BLaER1 treated with 17β-estradiol and CSF1 and Interleukin-3, amounts not matched to agents 10 nM and 100 nM (cell line): ENCODE results near the gene AKAP1.
A peak's percentile ranks its signal among the peaks of the same experiment; 100 is the strongest.

Experiments used
- H3K27ac ChIP-seq, 11 experiments: shearing (Covaris generic); formaldehyde crosslinking; 2 replicates each; pipeline ENCODE4 v1.8.1; 2022
- H3K27me3 ChIP-seq, 11 experiments: shearing (Covaris generic); formaldehyde crosslinking; 2 replicates each; pipeline ENCODE4 v1.8.1; 2022
- H3K36me3 ChIP-seq, 11 experiments: shearing (Covaris generic); formaldehyde crosslinking; 2 replicates each; pipeline ENCODE4 v1.8.1; 2022
- H3K4me1 ChIP-seq, 10 experiments: shearing (Covaris generic); formaldehyde crosslinking; 2 replicates each; pipeline ENCODE4 v1.8.1; 2022
- H3K4me2 ChIP-seq, 11 experiments: shearing (Covaris generic); formaldehyde crosslinking; 2 replicates each; pipeline ENCODE4 v1.8.1; 2022
- H3K4me3 ChIP-seq, 10 experiments: shearing (Covaris generic); formaldehyde crosslinking; 2 replicates each; pipeline ENCODE4 v1.8.1; 2022
- H3K9ac ChIP-seq, 11 experiments: shearing (Covaris generic); formaldehyde crosslinking; 2 replicates each; pipeline ENCODE4 v1.8.1; 2022
- H3K9me3 ChIP-seq, 11 experiments: shearing (Covaris generic); formaldehyde crosslinking; replicated peaks in 1 of 11; 2 replicates each; pipeline ENCODE4 v1.8.1; 2022
- H4K20me1 ChIP-seq, 11 experiments: shearing (Covaris generic); formaldehyde crosslinking; 2 replicates each; pipeline ENCODE4 v1.8.1; 2022
- Cebpa-rat ChIP-seq, 11 experiments: shearing (Covaris generic); IDR thresholded peaks; 2 replicates each; pipeline ENCODE4 v1.8.1; 2022

AKAP1 gene

DNA sequence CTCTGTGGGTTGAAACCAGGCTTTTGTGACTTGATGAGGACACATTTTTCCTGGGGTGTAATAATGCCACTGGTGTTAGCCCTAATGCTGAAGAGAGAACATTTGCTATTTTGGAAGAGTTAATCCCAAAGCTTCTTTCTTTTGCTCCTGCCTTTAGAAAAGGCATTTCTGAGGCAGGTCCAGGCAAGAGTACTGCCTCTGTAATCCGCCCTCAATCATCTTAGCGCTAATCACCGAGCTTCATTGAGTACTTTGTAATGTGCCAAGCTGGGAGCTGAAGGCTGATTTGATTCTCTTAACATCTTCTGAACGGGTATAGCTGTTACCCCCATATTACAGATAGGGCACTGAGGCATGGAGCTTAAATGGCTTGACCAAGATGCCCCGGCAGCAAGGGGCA, 60.3 kb downstream of the AKAP1 start:
- TF ChIP-seq Cebpa-rat (IDR thresholded peaks at IDR 0.05), result no peak
- Histone ChIP-seq H3K36me3 (peaks cover 0 to 8% (median 0%) of the 10 kb centered on the region in 11 experiments; a peak in 2 of 22 replicates), H3K4me1 (peaks cover 15 to 76% (median 68%) of the 10 kb centered on the region in 10 experiments), H3K4me2 (peak overlapping the region in 10 of 11 experiments; percentile 42 to 82 (median 68); a peak in 21 of 22 replicates), H3K27me3 (no peaks in the 10 kb centered on the region), H3K27ac (peak overlapping the region in 6 of 11 experiments; percentile 3 to 60 (median 52); a peak in 9 of 22 replicates), H3K9me3 (peaks cover 24 to 30% (median 29%) of the 10 kb centered on the region in 11 experiments), H3K9ac (peak overlapping the region in 6 of 11 experiments; percentile 2 to 62 (median 35); a peak in 9 of 22 replicates), H4K20me1 (no peaks in the 10 kb centered on the region), H3K4me3 (peak overlapping the region in 1 of 10 experiments; percentile 2; a peak in 1 of 20 replicates)

DNA sequence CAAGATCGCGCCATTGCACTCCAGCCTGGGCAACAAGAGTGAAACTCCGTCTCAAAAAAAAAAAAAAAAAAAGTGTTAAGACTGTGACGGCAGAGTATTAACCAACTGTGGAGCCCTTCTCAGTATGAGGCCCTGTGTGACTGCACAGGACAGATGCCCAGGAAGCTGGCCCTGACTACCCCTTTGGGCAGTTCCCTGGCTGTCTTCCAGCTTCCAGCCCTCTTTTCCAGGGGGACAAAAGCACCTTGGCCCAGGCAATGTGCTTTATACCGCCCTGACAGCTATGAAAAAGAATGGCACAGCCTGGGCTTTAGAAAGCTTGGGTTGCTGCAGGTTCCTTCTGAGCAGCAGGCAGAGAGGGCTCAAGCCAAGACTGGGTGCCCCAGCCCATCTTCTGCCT, 61.2 kb downstream of the AKAP1 start:
- H3K4me1 ChIP-seq, result peaks cover 15 to 67% (median 59%) of the 10 kb centered on the region in 10 experiments
- H3K9ac ChIP-seq, result 0 out of 22 replicates have a peak overlapping the region, but pooled peaks of 2 of the 11 experiments have one; percentile 8 to 19
- H4K20me1 ChIP-seq, result no peaks in the 10 kb centered on the region
- H3K4me2 ChIP-seq, result peak overlapping the region in 8 of 11 experiments; percentile 14 to 82 (median 72); a peak in 13 of 22 replicates
- TF ChIP-seq Cebpa-rat (IDR thresholded peaks at IDR 0.05), result no peak
- H3K27me3 ChIP-seq, result no peaks in the 10 kb centered on the region
- H3K36me3 ChIP-seq, result peaks cover 0 to 8% (median 0%) of the 10 kb centered on the region in 11 experiments; a peak in 2 of 22 replicates
- H3K9me3 ChIP-seq, result peaks cover 33 to 40% (median 37%) of the 10 kb centered on the region in 11 experiments
- H3K4me3 ChIP-seq, result no peak overlapping the region
- peak overlapping the region in 4 of 11 experiments; percentile 4 to 60 (median 22); a peak in 3 of 22 replicates for H3K27ac ChIP-seq

DNA sequence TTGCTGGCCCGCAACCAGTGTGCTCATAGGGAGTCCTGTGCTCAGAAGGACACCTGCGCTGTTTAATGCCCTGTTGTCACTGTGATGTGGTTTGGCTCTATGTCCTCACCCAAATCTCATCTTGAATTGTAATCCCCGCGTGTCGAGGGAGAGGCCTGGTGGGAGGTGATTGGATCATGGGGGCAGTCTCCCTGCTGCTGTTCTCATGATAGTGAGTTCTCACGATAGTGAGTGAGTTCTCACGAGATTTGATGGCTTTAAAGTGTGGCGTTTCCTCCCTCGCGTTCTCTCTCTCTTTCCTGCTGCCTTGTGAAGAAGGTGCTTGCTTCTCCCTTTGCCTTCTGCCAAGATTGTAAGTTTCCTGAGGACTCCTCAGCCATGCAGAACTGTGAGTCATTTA, 66.8 kb downstream of the AKAP1 start:
- Histone ChIP-seq H4K20me1 (no peaks in the 10 kb centered on the region), H3K27ac (no peak overlapping the region), H3K4me3 (no peak overlapping the region), H3K9me3 (peaks cover 57 to 68% (median 61%) of the 10 kb centered on the region in 11 experiments), H3K9ac (no peak overlapping the region), H3K27me3 (no peaks in the 10 kb centered on the region), H3K4me1 (peaks cover 0 to 18% (median 5%) of the 10 kb centered on the region in 10 experiments; a peak in 12 of 20 replicates), H3K4me2 (no peak overlapping the region), H3K36me3 (peaks cover 0 to 15% (median 0%) of the 10 kb centered on the region in 11 experiments; a peak in 2 of 22 replicates)
- TF ChIP-seq Cebpa-rat (IDR thresholded peaks at IDR 0.05), result no peak

DNA sequence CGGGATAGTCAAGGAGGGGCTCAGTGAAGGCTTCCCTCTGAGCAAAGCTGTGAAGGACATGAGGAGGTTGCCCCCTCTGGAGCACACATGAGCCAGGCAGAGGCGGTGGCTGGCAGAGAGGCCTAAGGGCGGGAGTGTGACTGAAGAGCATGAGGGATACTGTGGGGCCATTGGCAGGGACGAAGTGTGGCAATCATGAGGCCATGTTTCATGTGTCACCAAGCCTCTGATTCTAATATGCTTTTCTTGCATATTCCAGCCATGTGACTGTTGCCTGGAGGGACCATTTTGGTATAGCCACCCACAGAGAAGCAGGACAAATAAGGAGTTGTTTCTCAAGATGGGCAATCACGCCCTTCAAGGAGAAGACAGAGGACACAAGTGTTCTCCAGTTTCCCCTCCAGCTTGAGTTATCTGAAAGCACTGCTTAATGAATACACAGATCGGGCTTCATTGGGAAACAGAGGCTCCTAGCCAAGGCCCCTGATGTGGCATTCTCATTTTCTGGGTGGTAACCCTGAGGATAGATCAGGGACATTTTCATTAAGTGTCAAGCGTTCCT, 68.0 kb downstream of the AKAP1 start:
- no peak for TF ChIP-seq Cebpa-rat (IDR thresholded peaks at IDR 0.05)
- Histone ChIP-seq H3K9me3 (peaks cover 52 to 61% (median 56%) of the 10 kb centered on the region in 11 experiments), H4K20me1 (no peaks in the 10 kb centered on the region), H3K4me2 (no peak overlapping the region), H3K36me3 (peaks cover 0 to 15% (median 0%) of the 10 kb centered on the region in 11 experiments; a peak in 2 of 22 replicates), H3K9ac (no peak overlapping the region), H3K4me1 (peaks cover 0 to 6% (median 0%) of the 10 kb centered on the region in 10 experiments; a peak in 3 of 20 replicates), H3K4me3 (no peak overlapping the region), H3K27me3 (no peaks in the 10 kb centered on the region), H3K27ac (no peak overlapping the region)

DNA sequence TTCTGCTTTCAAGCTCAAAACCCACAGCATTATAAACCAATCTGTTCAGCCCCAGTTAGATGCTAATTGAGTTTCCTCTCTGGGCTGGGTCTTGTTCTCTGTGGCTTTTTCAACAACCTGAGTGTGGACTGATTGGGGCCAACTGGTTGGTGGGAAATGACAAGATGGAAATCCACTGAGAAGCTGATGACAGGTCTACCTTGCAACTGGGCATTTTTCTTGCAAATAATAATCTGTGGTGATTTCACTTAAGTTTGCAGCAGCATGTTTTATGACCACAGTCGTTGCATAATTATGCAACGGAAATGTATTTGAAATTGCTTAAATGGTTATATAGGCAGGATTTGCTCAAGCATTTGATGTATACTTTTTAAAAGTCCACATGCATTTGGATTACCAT, 69.9 kb downstream of the AKAP1 start:
- no peak overlapping the region for H3K4me2 ChIP-seq
- H3K4me3 ChIP-seq, result no peak overlapping the region
- peaks cover 0 to 6% (median 0%) of the 10 kb centered on the region in 10 experiments; a peak in 3 of 20 replicates for H3K4me1 ChIP-seq
- no peak overlapping the region for H3K27ac ChIP-seq
- H3K9me3 ChIP-seq, result peaks cover 33 to 49% (median 39%) of the 10 kb centered on the region in 11 experiments
- H3K36me3 ChIP-seq, result peaks cover 0 to 7% (median 0%) of the 10 kb centered on the region in 11 experiments; a peak in 1 of 22 replicates
- no peaks in the 10 kb centered on the region for H4K20me1 ChIP-seq
- TF ChIP-seq Cebpa-rat (IDR thresholded peaks at IDR 0.05), result no peak
- no peak overlapping the region for H3K9ac ChIP-seq
- no peaks in the 10 kb centered on the region for H3K27me3 ChIP-seq

DNA sequence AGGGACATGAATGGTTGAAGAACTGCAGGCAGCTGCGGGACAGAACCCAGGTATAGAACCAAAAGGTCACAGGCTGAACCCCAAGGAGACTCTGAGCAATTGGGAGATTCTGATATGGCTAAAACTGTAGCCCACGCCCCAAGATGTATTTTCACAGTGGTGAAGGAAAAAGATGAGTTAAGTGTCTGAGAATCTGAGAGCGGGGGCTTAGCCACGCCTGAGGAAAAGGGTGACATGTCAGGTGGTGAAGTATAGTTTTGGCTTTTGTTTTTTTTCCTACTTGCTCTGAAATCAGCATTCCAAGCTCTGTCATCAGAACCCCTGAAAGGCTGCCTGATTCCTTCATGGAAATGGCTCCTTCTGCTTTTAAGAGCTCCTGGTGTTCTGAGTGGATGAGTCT, 73.3 kb downstream of the AKAP1 start:
- Histone ChIP-seq H3K4me1 (peaks cover 0 to 3% (median 0%) of the 10 kb centered on the region in 10 experiments; a peak in 3 of 20 replicates), H3K36me3 (no peaks in the 10 kb centered on the region), H3K4me2 (no peak overlapping the region)

DNA sequence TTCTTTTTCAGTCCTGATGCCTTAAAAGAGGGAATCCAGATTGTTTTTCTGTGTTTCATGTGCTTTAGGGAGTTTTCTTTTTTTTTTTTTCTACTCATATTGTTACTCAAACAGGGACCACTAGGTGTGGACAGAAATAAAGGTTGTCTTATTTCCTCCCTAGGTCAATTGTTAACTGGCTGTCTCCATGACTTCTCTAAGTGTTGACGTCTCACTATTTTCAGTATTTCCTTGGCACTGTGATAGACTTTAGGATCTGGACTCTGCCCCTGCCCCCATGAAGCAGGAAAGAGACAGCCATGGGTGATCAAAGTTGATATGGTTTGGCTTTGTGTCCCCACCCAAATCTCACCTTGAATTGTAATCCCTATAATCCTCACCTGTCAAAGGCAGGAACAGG, 73.7 kb downstream of the AKAP1 start:
- Histone ChIP-seq H3K9me3 (peaks cover 0 to 37% (median 17%) of the 10 kb centered on the region in 11 experiments; a peak in 15 of 22 replicates), H3K36me3 (no peaks in the 10 kb centered on the region), H4K20me1 (no peaks in the 10 kb centered on the region), H3K27ac (no peak overlapping the region), H3K27me3 (no peaks in the 10 kb centered on the region), H3K4me2 (no peak overlapping the region), H3K4me1 (no peaks in the 10 kb centered on the region; a peak in 1 of 20 replicates), H3K9ac (no peak overlapping the region), H3K4me3 (no peak overlapping the region)
- TF ChIP-seq Cebpa-rat (IDR thresholded peaks at IDR 0.05), result no peak

More for the DNA sequence above, 73.3 kb downstream of the AKAP1 start:
- H4K20me1 ChIP-seq, result no peaks in the 10 kb centered on the region
- H3K9me3 ChIP-seq, result peaks cover 2 to 42% (median 20%) of the 10 kb centered on the region in 11 experiments; a peak in 17 of 22 replicates
- no peak overlapping the region for H3K27ac ChIP-seq
- no peaks in the 10 kb centered on the region for H3K27me3 ChIP-seq
- no peak overlapping the region for H3K4me3 ChIP-seq
- TF ChIP-seq Cebpa-rat (IDR thresholded peaks at IDR 0.05), result no peak
- H3K9ac ChIP-seq, result no peak overlapping the region

DNA sequence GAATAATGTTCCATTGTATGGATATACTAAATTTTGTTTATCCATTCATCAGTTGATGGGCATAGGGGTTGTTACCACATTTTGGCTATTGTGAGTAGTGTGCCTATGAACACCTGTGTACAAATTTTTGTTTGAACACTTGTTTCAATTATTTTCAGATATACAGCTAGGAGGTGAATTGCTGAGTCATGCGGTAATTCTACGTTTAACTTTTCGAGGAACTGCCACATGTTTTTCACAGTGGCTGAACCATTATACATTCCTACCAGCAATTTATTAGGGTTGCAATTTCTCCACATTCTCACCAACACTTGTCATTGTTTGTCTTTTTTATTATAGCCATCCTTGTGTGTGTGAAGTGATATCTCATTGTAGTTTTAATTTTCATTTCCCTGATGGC, 75.6 kb downstream of the AKAP1 start:
- TF ChIP-seq Cebpa-rat (IDR thresholded peaks at IDR 0.05), result no peak
- peaks cover 0 to 47% (median 18%) of the 10 kb centered on the region in 11 experiments; a peak in 15 of 22 replicates for H3K9me3 ChIP-seq
- H3K4me1 ChIP-seq, result no peaks in the 10 kb centered on the region
- H3K36me3 ChIP-seq, result no peaks in the 10 kb centered on the region
- no peak overlapping the region for H3K9ac ChIP-seq
- H3K27me3 ChIP-seq, result no peaks in the 10 kb centered on the region
- H3K4me3 ChIP-seq, result no peak overlapping the region
- H3K4me2 ChIP-seq, result no peak overlapping the region
- H3K27ac ChIP-seq, result no peak overlapping the region
- no peaks in the 10 kb centered on the region for H4K20me1 ChIP-seq

DNA sequence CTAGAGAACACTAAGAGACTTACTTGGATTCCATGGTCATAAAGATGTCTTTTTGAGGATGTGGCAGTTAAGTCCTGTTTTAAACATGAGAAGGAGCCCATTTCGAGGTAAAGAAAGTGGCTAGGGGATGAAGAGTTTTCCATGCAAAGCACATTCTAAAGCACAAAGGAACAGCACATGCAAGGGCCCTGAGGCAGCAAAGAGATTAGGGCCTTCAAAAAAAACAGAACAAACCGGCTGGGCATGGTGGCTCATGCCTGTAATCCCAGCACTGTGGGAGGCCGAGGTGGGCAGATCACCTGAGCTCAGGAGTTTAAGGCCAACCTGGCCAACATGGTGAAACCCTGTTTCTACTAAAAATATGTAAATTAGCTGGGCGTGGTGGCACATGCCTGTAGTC, 79.8 kb downstream of the AKAP1 start:
- TF ChIP-seq Cebpa-rat (IDR thresholded peaks at IDR 0.05), result no peak
- Histone ChIP-seq H3K4me1 (no peaks in the 10 kb centered on the region), H3K9ac (no peak overlapping the region), H3K9me3 (peaks cover 9 to 49% (median 27%) of the 10 kb centered on the region in 11 experiments), H3K27ac (no peak overlapping the region), H4K20me1 (no peaks in the 10 kb centered on the region), H3K4me2 (no peak overlapping the region), H3K4me3 (no peak overlapping the region), H3K27me3 (no peaks in the 10 kb centered on the region), H3K36me3 (no peaks in the 10 kb centered on the region)
